Midbrain (tissue), 1 donor: ENCODE data around the gene TMEM238L.

Source experiments
- DNase-seq: peaks from one replicate; lab custom pipeline; 2025; lab: John Stamatoyannopoulos, UW

Gene TMEM238L

GRCh38 chr17:10804546-10804945 is 647 bp upstream of the TMEM238L start:
- DNase-seq: no peak

- DNase-seq: no peak
These were observed 549 bp downstream of the TMEM238L start for GRCh38 chr17:10803350-10803749.

- DNase-seq: no peak
These were observed 1.2 kb downstream of the TMEM238L start for GRCh38 chr17:10802496-10803284.

GRCh38 chr17:10799407-10799806 is 4.5 kb downstream of the TMEM238L start:
- no peak for DNase-seq

GRCh38 chr17:10798910-10799309 is 5.0 kb downstream of the TMEM238L start:
- DNase-seq: no peak

- DNase-seq: peak; percentile 11
These were observed 5.6 kb downstream of the TMEM238L start for GRCh38 chr17:10798332-10798749.

GRCh38 chr17:10797476-10798328 is 6.2 kb downstream of the TMEM238L start:
- DNase-seq: no peak

GRCh38 chr17:10793816-10794215 is 10.1 kb downstream of the TMEM238L start:
- DNase-seq: no peak

- no peak for DNase-seq
These were observed 10.6 kb downstream of the TMEM238L start for GRCh38 chr17:10793256-10793655.

GRCh38 chr17:10792151-10792550 is 11.7 kb downstream of the TMEM238L start:
- DNase-seq: no peak

GRCh38 chr17:10790491-10791401 is 13.2 kb downstream of the TMEM238L start:
- DNase-seq: peak; percentile 41

GRCh38 chr17:10789694-10790271 is 14.1 kb downstream of the TMEM238L start:
- DNase-seq: no peak

- no peak for DNase-seq
These were observed 16.4 kb downstream of the TMEM238L start for GRCh38 chr17:10787306-10788045.

- no peak for DNase-seq
These were observed 18.6 kb downstream of the TMEM238L start for GRCh38 chr17:10785295-10785694.

GRCh38 chr17:10779609-10780008 is 24.3 kb downstream of the TMEM238L start:
- DNase-seq: no peak

GRCh38 chr17:10777890-10778289 is 26.0 kb downstream of the TMEM238L start:
- no peak for DNase-seq

- no peak for DNase-seq
These were observed 26.6 kb downstream of the TMEM238L start for GRCh38 chr17:10777131-10777807.

- no peak for DNase-seq
These were observed 27.5 kb downstream of the TMEM238L start for GRCh38 chr17:10776381-10776780.

- DNase-seq: no peak
These were observed 28.1 kb downstream of the TMEM238L start for GRCh38 chr17:10775740-10776356.

- no peak for DNase-seq
These were observed 28.8 kb downstream of the TMEM238L start for GRCh38 chr17:10775058-10775457.
